Pons (tissue), 1 donor: ENCODE data around the gene TSPAN3.

Source experiments
- DNase-seq: peaks from one replicate; pipeline ENCODE4 v3.0.0-alpha.2; 2016; ENCODE audit warnings: low spot score

The TSPAN3 gene

GRCh38 chr15:77023576-77024272 lies 47.2 kb downstream of the TSPAN3 start:
- DNase-seq = no peak

- no peak for DNase-seq
These were observed 48.0 kb downstream of the TSPAN3 start for GRCh38 chr15:77022646-77023575.

- DNase-seq = no peak
These were observed 49.0 kb downstream of the TSPAN3 start for GRCh38 chr15:77021803-77022381.

- DNase-seq = no peak
These were observed 49.8 kb downstream of the TSPAN3 start for GRCh38 chr15:77021088-77021481.

- DNase-seq = no peak
These were observed 50.4 kb downstream of the TSPAN3 start for GRCh38 chr15:77020348-77021087.

- DNase-seq = no peak
These were observed 51.2 kb downstream of the TSPAN3 start for GRCh38 chr15:77019521-77020331.

- DNase-seq = no peak
These were observed 52.0 kb downstream of the TSPAN3 start for GRCh38 chr15:77018796-77019505.

GRCh38 chr15:77017761-77018720 lies 52.9 kb downstream of the TSPAN3 start:
- no peak for DNase-seq

GRCh38 chr15:77017091-77017660 lies 53.7 kb downstream of the TSPAN3 start:
- DNase-seq = no peak

GRCh38 chr15:77016321-77016695 lies 54.6 kb downstream of the TSPAN3 start:
- no peak for DNase-seq

- DNase-seq = no peak
These were observed 55.1 kb downstream of the TSPAN3 start for GRCh38 chr15:77015646-77016320.

- DNase-seq = no peak
These were observed 56.5 kb downstream of the TSPAN3 start for GRCh38 chr15:77014132-77015081.

GRCh38 chr15:77013776-77014131 lies 57.2 kb downstream of the TSPAN3 start:
- DNase-seq = no peak

GRCh38 chr15:77012868-77013267 lies 58.0 kb downstream of the TSPAN3 start:
- no peak for DNase-seq

- DNase-seq = no peak
These were observed 58.7 kb downstream of the TSPAN3 start for GRCh38 chr15:77012117-77012712.

- DNase-seq = no peak
These were observed 60.1 kb downstream of the TSPAN3 start for GRCh38 chr15:77010857-77011256.

- no peak for DNase-seq
These were observed 60.6 kb downstream of the TSPAN3 start for GRCh38 chr15:77010312-77010686.
